AG04449 (cell line): ENCODE data around the gene MED1.

Source experiments
- CTCF ChIA-PET: fragments of 350-600 bp; formaldehyde crosslinking; extraction: SDS; loops from one replicate; lab custom pipeline; 2021; ENCODE audit warnings: antibody characterized with exemption; lab: Yijun Ruan, JAX
- POLR2A ChIA-PET: fragments of 400-600, 350-600 bp; formaldehyde crosslinking; extraction: SDS; loops from one replicate; lab custom pipeline; 2020; ENCODE audit warnings: antibody characterized with exemption, inconsistent platforms; lab: Yijun Ruan, JAX
- DNase-seq: peaks from one replicate; pipeline ENCODE4 v3.0.0-alpha.2; 2010; ENCODE audit warnings: low read depth, low spot score
- H3K4me3 ChIP-seq: 2 replicates; pipeline ENCODE4 v1.5.1; 2011; ENCODE audit warnings: low read depth, mild to moderate bottlenecking, control low read depth, low read length
- TF ChIP-seq, protein P1 (sequence below): IDR thresholded peaks from one replicate; pipeline ENCODE4 v1.5.1; 2011; ENCODE audit warnings: mild to moderate bottlenecking, moderate library complexity, low read length, control low read depth, inconsistent platforms; ENCODE audit not compliant: insufficient read depth; ENCODE audit errors: missing control alignments

The MED1 gene

GRCh38 chr17:39359994-39360393 is 91.1 kb downstream of the MED1 start:
- no peak for DNase-seq
- ChIA-PET CTCF (no interaction called here), POLR2A (no interaction called here)
- no peak overlapping the region for H3K4me3 ChIP-seq
- TF ChIP-seq, protein P1, sequence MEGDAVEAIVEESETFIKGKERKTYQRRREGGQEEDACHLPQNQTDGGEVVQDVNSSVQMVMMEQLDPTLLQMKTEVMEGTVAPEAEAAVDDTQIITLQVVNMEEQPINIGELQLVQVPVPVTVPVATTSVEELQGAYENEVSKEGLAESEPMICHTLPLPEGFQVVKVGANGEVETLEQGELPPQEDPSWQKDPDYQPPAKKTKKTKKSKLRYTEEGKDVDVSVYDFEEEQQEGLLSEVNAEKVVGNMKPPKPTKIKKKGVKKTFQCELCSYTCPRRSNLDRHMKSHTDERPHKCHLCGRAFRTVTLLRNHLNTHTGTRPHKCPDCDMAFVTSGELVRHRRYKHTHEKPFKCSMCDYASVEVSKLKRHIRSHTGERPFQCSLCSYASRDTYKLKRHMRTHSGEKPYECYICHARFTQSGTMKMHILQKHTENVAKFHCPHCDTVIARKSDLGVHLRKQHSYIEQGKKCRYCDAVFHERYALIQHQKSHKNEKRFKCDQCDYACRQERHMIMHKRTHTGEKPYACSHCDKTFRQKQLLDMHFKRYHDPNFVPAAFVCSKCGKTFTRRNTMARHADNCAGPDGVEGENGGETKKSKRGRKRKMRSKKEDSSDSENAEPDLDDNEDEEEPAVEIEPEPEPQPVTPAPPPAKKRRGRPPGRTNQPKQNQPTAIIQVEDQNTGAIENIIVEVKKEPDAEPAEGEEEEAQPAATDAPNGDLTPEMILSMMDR = no peak

GRCh38 chr17:39357986-39358385 is 93.1 kb downstream of the MED1 start:
- ChIA-PET CTCF (interaction anchor here (1.7 kb wide), 1 partner anchor 13 kb away, joined by 5 read pairs; no protein-coding TSS in a partner anchor), POLR2A (no interaction called here)
- H3K4me3 ChIP-seq = no peak overlapping the region
- DNase-seq = no peak
- TF ChIP-seq, protein P1 = no peak

DNA sequence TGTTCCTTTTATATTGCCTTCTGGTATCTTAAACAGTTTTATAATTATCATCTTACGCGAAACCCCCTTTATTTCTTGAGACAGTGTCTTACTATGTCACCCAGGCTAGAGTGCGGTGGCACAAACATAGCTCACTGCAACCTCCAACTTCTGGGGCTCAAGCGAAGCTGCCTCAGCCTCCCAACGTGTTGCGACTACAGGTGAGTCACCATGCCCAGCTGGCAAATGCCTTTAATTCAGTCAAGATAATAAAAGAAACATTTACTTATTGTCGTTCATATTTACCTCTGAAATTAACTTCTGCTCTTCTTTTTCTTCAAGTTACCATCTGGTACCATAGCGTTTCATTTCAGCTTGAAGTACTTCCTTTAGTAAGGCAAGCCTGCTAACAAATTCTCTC is 93.6 kb downstream of the MED1 start:
- ChIA-PET CTCF (interaction anchor here (1.7 kb wide), 1 partner anchor 12 kb away, joined by 5 read pairs; no protein-coding TSS in a partner anchor), POLR2A (no interaction called here)
- no peak overlapping the region for H3K4me3 ChIP-seq
- TF ChIP-seq, protein P1 = no peak
- DNase-seq = no peak
